Peyer's patch (tissue), 4 donors: ENCODE data around the gene FNBP1L. TPM values are rescaled to one million over a fixed set of nuclear protein-coding genes. Genes with fewer than 3 reads are reported as not detected.

Experiments
- DNase-seq, 3 donors: peaks; one replicate each; pipeline ENCODE4 v3.0.0-alpha.2; 2017 to 2019
- H3K27ac ChIP-seq, 4 donors: fragments of 200-600 bp; sonication (generic); one replicate each; pipeline ENCODE4 v1.5.1; 2016 to 2019
- H3K27me3 ChIP-seq, 2 donors: fragments of 200-600 bp; sonication (generic); one replicate each; pipeline ENCODE4 v1.5.1; 2019
- H3K36me3 ChIP-seq, 3 donors: fragments of 200-600 bp; sonication (generic); one replicate each; pipeline ENCODE4 v1.5.1; 2016 to 2019
- H3K4me1 ChIP-seq, 4 donors: fragments of 200-600 bp; sonication (generic); one replicate each; pipeline ENCODE4 v1.5.1; 2016 to 2019
- H3K4me3 ChIP-seq, 4 donors: fragments of 200-600 bp; sonication (generic); 1 replicate in 3 of 4; 2 replicates in 1 of 4; pipeline ENCODE4 v1.5.1; 2016 to 2019; ENCODE audit warnings: mild to moderate bottlenecking in 1 of 4
- H3K9me3 ChIP-seq, 4 donors: fragments of 200-600 bp; sonication (generic); one replicate each; pipeline ENCODE4 v1.5.1; 2016 to 2019; ENCODE audit warnings: mild to moderate bottlenecking in 1 of 4
- POLR2A ChIP-seq, 2 donors: fragments of 450-650 bp; IDR thresholded peaks; one replicate each; pipeline ENCODE4 v1.5.1; 2017; ENCODE audit warnings: antibody characterized with exemption in 2 of 2, mild to moderate bottlenecking in 2 of 2, moderate library complexity in 2 of 2
- total RNA-seq, 4 donors: library from RNA; depleted of rRNA; stranded (reverse); fragments of >200 nt; gene quantifications; one replicate each; pipeline ENCODE4 v1.1.0, GENCODE V29; 2016
- TF ChIP-seq, protein P1 (sequence below), 6 experiments: fragments of 450-650 bp in 4 of 6; fragments of 200-600 bp in 2 of 6; sonication (generic) in 1 of 6; IDR thresholded peaks; one replicate each; pipeline ENCODE4 v1.5.1; 2017 to 2019; ENCODE audit warnings: antibody characterized with exemption in 6 of 6, mild to moderate bottlenecking in 3 of 6, moderate library complexity in 1 of 6

FNBP1L gene
- total RNA-seq, 4 donors from 2014 or later, result 38.8 to 63.7 (median 55.2) TPM

DNA sequence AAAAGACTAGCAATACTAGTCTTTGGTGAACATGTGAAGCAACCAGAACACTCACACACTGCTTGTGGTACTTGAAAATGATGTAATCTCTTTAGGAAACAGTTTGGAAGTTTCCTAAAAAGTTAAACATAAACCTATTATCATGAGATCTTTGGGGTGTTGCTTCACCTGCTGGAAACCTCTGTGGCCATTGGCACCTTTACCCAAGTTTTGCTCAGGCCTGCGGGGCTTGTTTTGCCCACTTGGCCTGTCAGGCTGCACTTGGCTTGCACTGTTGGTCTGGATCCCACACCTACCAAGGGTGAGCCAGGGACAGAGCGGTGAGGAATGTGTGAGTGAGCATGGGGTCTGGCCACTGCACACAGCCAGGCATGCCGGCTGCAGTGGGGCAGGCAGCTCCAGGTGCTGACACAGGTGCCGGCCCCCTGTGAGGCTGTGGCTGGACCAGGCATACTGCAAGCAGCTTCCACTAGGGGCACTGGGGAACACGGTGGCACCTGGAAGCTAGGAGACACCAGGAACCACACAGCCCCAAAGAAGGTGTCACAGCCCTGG lies 14.4 kb upstream of the FNBP1L start:
- no peak overlapping the region for H3K27ac ChIP-seq
- H3K4me3 ChIP-seq, result no peak overlapping the region
- no peaks in the 10 kb centered on the region for H3K27me3 ChIP-seq
- H3K9me3 ChIP-seq, result no peaks in the 10 kb centered on the region
- H3K36me3 ChIP-seq, result no peaks in the 10 kb centered on the region
- TF ChIP-seq, protein P1, sequence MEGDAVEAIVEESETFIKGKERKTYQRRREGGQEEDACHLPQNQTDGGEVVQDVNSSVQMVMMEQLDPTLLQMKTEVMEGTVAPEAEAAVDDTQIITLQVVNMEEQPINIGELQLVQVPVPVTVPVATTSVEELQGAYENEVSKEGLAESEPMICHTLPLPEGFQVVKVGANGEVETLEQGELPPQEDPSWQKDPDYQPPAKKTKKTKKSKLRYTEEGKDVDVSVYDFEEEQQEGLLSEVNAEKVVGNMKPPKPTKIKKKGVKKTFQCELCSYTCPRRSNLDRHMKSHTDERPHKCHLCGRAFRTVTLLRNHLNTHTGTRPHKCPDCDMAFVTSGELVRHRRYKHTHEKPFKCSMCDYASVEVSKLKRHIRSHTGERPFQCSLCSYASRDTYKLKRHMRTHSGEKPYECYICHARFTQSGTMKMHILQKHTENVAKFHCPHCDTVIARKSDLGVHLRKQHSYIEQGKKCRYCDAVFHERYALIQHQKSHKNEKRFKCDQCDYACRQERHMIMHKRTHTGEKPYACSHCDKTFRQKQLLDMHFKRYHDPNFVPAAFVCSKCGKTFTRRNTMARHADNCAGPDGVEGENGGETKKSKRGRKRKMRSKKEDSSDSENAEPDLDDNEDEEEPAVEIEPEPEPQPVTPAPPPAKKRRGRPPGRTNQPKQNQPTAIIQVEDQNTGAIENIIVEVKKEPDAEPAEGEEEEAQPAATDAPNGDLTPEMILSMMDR (IDR thresholded peaks at IDR 0.05), result peak in 3 of 6 experiments; percentile 12 to 32 (median 30)
- no peak for TF ChIP-seq POLR2A (IDR thresholded peaks at IDR 0.05)
- peaks cover 0 to 3% (median 0%) of the 10 kb centered on the region in 4 donors for H3K4me1 ChIP-seq
- no peak for DNase-seq

DNA sequence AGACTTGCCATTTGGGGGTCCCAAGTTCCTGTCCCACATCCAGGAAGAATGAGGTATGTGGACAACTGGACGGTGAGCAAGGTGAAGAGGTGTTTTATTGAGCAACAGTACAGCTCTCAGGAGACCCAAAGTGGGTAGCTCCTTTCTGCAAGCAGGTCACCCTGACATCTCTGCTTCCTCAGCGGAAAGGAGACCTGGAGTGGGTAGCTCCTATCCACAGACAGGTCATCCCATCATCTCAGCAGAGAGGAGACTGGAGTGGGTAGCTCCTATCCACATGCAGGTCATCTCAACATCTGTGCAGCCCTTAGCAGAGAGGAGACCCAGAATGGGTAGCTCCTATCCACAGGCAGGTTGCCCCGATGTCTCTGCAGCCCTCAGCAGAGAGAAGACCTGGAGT lies 13.8 kb upstream of the FNBP1L start:
- H3K36me3 ChIP-seq, result no peaks in the 10 kb centered on the region
- H3K27me3 ChIP-seq, result no peaks in the 10 kb centered on the region
- H3K4me1 ChIP-seq, result peaks cover 0 to 3% (median 0%) of the 10 kb centered on the region in 4 donors
- H3K4me3 ChIP-seq, result no peak overlapping the region
- no peak for DNase-seq
- H3K27ac ChIP-seq, result no peak overlapping the region
- TF ChIP-seq, protein P1 (IDR thresholded peaks at IDR 0.05), result no peak
- TF ChIP-seq POLR2A (IDR thresholded peaks at IDR 0.05), result no peak
- no peaks in the 10 kb centered on the region for H3K9me3 ChIP-seq

DNA sequence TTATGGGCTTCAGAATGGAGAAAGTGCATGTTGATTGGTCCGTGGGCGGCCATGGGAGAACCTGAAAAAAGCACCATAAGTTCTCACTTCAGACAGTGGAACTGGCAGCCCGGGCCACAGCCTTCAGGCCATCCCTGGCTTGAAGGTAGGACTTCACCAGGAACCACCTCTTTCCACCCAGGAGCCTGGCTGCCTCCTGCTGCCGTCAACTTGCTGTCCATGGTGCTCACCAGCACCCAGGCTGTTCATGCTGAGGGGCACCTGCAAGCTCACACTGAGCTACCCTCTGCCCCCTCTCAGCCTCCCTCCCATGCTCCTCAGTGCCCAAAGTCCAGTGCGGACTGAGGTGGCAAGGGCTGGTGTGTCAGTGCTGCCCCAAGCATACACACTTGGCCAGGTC lies 12.9 kb upstream of the FNBP1L start:
- Histone ChIP-seq H3K9me3 (no peaks in the 10 kb centered on the region), H3K36me3 (no peaks in the 10 kb centered on the region), H3K4me3 (no peak overlapping the region), H3K4me1 (peaks cover 0 to 3% (median 0%) of the 10 kb centered on the region in 4 donors), H3K27ac (no peak overlapping the region), H3K27me3 (no peaks in the 10 kb centered on the region)
- no peak for DNase-seq
- TF ChIP-seq, protein P1 (IDR thresholded peaks at IDR 0.05), result no peak
- TF ChIP-seq POLR2A (IDR thresholded peaks at IDR 0.05), result no peak

DNA sequence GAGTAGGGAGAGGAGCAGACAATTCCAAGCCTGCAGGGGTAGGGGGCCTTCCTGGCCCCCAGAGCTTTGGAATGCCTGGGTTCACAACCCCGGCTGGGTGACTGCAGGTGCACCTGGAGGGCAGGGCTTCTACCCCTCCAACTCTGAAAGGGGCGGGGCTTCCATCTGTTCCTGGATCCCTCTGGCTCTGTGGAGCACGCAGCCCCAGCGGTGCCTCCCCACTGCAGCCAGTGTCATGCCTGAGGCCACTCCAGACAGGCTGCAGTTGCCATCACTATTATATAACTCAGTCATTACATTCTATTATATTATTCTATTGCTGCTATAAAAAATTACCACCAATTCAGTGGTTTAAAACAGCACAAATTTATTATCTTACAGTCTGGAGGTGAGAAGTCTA lies 12.5 kb upstream of the FNBP1L start:
- no peak for TF ChIP-seq POLR2A (IDR thresholded peaks at IDR 0.05)
- TF ChIP-seq, protein P1 (IDR thresholded peaks at IDR 0.05), result no peak
- Histone ChIP-seq H3K4me3 (no peak overlapping the region), H3K4me1 (peaks cover 0 to 3% (median 0%) of the 10 kb centered on the region in 4 donors), H3K36me3 (no peaks in the 10 kb centered on the region), H3K27me3 (no peaks in the 10 kb centered on the region), H3K9me3 (no peaks in the 10 kb centered on the region), H3K27ac (no peak overlapping the region)
- no peak for DNase-seq

DNA sequence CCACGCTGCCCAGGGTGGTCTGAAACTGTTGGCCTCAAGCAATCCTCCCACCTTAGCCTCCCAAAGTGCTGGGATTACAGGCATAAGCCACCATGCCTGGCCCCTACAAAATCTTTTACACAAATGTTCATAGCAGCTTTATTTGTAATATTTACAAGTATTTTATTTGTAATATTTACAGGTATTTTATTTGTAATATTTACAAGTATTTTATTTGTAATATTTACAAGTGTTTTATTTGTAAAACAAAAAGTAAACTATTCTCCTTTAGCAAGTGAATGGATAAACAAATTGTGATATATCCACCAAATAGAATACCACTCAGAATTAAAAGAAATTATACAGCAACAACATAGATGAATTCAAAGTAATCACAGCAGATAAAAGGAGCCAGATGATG lies 11.4 kb upstream of the FNBP1L start:
- no peak for TF ChIP-seq POLR2A (IDR thresholded peaks at IDR 0.05)
- TF ChIP-seq, protein P1 (IDR thresholded peaks at IDR 0.05), result no peak
- Histone ChIP-seq H3K27me3 (no peaks in the 10 kb centered on the region), H3K4me1 (peaks cover 0 to 3% (median 0%) of the 10 kb centered on the region in 4 donors), H3K36me3 (no peaks in the 10 kb centered on the region), H3K4me3 (no peak overlapping the region), H3K9me3 (no peaks in the 10 kb centered on the region), H3K27ac (no peak overlapping the region)
- no peak for DNase-seq
